ENCODE results near the gene DDX39B. TPM values are rescaled to one million over a fixed set of nuclear protein-coding genes. Genes with fewer than 3 reads are reported as not detected.

Gene DDX39B
- total and polyA plus RNA-seq, 2 of the 8 experiments (the other 6 are each of a cell fraction or from before 2014, with no cell fraction given): 780 to 1,164 TPM

GRCh38 chr6:31480574-31480973 is 61.2 kb downstream of the DDX39B start (continued):
- no peak for TF ChIP-seq CHD7 (IDR thresholded peaks at IDR 0.05; ENCODE audit: insufficient replicate concordance, low read length)
- TF ChIP-seq HDAC2 (IDR thresholded peaks at IDR 0.05; ENCODE audit: borderline replicate concordance in 1 of 2, low read depth in 2 of 2, low read length in 2 of 2): no peak
- TF ChIP-seq SUZ12 (IDR thresholded peaks at IDR 0.05; ENCODE audit: low read length): no peak
- no peak for TF ChIP-seq HDAC6 (IDR thresholded peaks at IDR 0.05; ENCODE audit: low read depth, low read length)
- TF ChIP-seq RNF2 (IDR thresholded peaks at IDR 0.05; ENCODE audit: borderline replicate concordance, low read depth, low read length, missing control alignments, poor library complexity, severe bottlenecking): no peak
- TF ChIP-seq CTBP2 (IDR thresholded peaks at IDR 0.05; ENCODE audit: borderline replicate concordance, insufficient read depth, insufficient read length, low read length): no peak
- TF ChIP-seq KDM5A (IDR thresholded peaks at IDR 0.05; ENCODE audit: low read length): no peak
- no peak for TF ChIP-seq POLR2A (IDR thresholded peaks at IDR 0.05; ENCODE audit: control extremely low read depth in 1 of 2, low read depth in 2 of 2, low read length in 2 of 2)
- no peak for TF ChIP-seq ATF3 (IDR thresholded peaks at IDR 0.05; ENCODE audit: insufficient read depth, low read depth, low read length)

Data from H1 (cell line).